Mucosa of stomach (tissue), 1 donor: ENCODE measurements around the gene GHRHR.

Experiments used
- H3K27me3 ChIP-seq: one replicate; pipeline ENCODE4 v1.7.0; 2013; ENCODE audit warnings: mild to moderate bottlenecking, low read length; ENCODE audit not compliant: control insufficient read depth, insufficient read depth
- H3K36me3 ChIP-seq: one replicate; pipeline ENCODE4 v1.7.0; 2013; ENCODE audit warnings: low read length; ENCODE audit not compliant: control insufficient read depth, insufficient read depth
- H3K4me1 ChIP-seq: one replicate; pipeline ENCODE4 v1.7.0; 2013; ENCODE audit warnings: mild to moderate bottlenecking, low read length; ENCODE audit not compliant: control insufficient read depth, insufficient read depth
- H3K4me3 ChIP-seq: one replicate; pipeline ENCODE4 v1.7.0; 2013; ENCODE audit warnings: low read length
- H3K9ac ChIP-seq: one replicate; pipeline ENCODE4 v1.7.0; 2013; ENCODE audit warnings: mild to moderate bottlenecking, low read length, moderate library complexity
- H3K9me3 ChIP-seq: one replicate; pipeline ENCODE4 v1.7.0; 2013; ENCODE audit warnings: mild to moderate bottlenecking, low read length, moderate library complexity; ENCODE audit not compliant: control insufficient read depth
- donor health status: Pancreatic carcinoma.

Gene GHRHR

DNA sequence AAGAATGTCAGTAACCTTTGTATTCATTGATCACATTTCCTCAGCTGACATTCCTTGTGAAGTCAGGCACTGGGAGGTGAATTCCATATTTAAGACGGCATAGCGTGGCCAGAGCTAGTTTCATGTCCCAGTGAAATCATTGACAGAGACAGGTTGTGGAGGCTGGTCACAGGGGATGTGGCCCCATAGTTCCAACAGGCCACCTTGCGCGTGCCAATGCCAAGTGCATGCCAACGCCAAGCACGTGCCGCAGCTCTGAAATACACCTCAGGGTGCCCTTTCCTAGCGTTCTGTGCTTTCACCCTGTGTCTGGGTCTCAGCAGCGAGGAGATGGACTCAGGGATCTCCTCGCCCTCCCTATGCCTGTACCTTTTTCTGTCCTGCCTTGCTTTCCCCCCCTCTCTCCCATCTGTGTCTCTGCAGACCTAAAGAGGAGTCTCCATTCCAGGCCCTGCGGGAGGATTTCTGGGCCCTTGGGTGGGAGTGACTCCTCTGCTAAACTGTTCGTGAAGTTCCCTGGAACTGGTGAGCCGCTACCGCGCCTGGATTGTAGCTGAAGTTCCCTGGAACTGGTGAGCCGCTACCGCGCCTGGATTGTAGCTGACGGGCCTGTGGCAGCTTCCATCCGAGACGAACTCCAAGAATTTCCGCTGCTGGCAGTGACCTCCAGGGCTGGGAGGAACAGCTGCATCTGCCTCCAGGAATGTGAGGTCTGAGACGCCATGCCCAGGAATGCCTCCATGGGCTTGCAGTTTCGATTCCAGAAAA lies 32.4 kb upstream of the GHRHR start:
- no peaks in the 10 kb centered on the region for H3K36me3 ChIP-seq
- peaks cover 4% of the 10 kb centered on the region for H3K9me3 ChIP-seq
- no peaks in the 10 kb centered on the region for H3K27me3 ChIP-seq
- no peak overlapping the region for H3K9ac ChIP-seq
- H3K4me3 ChIP-seq: no peak overlapping the region
- H3K4me1 ChIP-seq: no peaks in the 10 kb centered on the region

GRCh38 chr7:30931929-30932540 lies 31.7 kb upstream of the GHRHR start:
- no peak overlapping the region for H3K9ac ChIP-seq
- peaks cover 4% of the 10 kb centered on the region for H3K9me3 ChIP-seq
- H3K4me1 ChIP-seq: no peaks in the 10 kb centered on the region
- no peaks in the 10 kb centered on the region for H3K27me3 ChIP-seq
- H3K36me3 ChIP-seq: no peaks in the 10 kb centered on the region
- H3K4me3 ChIP-seq: no peak overlapping the region

GRCh38 chr7:30932562-30932961 lies 31.2 kb upstream of the GHRHR start:
- no peaks in the 10 kb centered on the region for H3K4me1 ChIP-seq
- no peak overlapping the region for H3K9ac ChIP-seq
- no peaks in the 10 kb centered on the region for H3K27me3 ChIP-seq
- no peaks in the 10 kb centered on the region for H3K36me3 ChIP-seq
- H3K9me3 ChIP-seq: no peaks in the 10 kb centered on the region
- no peak overlapping the region for H3K4me3 ChIP-seq

DNA sequence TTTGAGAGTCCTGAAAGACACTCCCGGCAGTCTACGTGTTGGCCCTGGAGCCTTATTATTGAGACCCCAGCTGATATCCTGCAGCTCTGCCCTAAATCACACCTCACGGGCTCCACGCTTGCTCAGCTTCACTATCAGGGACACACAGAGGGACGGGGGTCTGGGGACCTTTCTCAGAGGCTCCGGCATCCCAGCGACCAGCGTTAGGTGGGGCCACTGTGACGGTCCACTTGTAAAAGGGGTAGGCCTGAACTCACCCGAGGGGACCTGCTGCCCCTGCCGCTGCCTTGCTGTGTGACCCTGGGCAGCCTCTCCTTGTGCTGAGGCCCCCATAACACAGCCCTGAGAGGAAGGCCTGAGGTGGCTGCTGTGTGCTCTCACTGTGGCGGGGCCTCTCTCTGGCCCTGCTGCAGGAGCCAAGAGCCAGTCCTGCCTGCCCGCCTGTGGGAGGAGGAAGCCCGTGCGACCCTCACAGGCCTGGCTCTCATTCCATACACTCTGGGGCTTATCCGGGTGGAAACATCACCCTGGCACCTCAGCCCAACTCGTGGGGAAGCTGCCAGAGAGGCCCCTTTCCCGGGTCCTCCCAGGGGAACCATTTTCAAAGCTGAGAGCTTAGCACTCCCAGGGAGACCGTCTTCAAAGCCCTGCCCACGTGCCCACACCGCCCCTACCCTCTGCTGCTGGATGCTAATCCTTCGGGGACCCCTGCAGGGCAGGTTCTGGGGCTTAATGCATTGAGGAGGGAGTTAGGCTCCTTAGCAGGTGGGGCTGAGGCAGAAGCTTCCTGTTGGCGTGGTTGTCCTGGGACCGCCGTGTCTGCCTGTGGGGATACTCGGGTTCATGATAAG lies 30.4 kb upstream of the GHRHR start:
- Histone ChIP-seq H3K9ac (no peak overlapping the region), H3K4me3 (no peak overlapping the region), H3K4me1 (peaks cover 1% of the 10 kb centered on the region)

DNA sequence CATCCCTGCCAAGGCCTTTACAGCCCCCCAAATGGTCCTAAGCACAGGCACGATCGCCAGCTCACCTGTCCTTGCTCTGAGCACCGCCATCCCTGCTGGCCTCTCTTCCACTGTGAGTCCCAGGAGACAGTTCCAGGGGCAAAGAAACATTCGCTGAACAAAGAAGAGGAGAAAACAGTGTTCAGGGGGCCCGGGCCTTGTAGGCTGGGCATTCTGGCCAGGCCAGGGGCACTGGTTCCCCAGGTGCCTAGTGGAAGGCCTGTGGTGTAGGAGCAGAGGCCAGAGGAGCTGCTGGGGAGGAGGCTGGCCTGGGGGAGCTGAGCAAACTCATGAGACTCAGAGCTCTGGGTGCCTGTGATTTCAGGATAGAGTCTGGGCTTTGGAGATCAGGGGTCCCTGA lies 29.5 kb upstream of the GHRHR start:
- H3K36me3 ChIP-seq: no peaks in the 10 kb centered on the region
- H3K4me1 ChIP-seq: peaks cover 5% of the 10 kb centered on the region
- H3K9ac ChIP-seq: no peak overlapping the region
- H3K4me3 ChIP-seq: no peak overlapping the region
- peaks cover 2% of the 10 kb centered on the region for H3K27me3 ChIP-seq
- no peaks in the 10 kb centered on the region for H3K9me3 ChIP-seq

More for the DNA sequence above, 30.4 kb upstream of the GHRHR start:
- Histone ChIP-seq H3K27me3 (peaks cover 1% of the 10 kb centered on the region), H3K9me3 (no peaks in the 10 kb centered on the region), H3K36me3 (no peaks in the 10 kb centered on the region)

DNA sequence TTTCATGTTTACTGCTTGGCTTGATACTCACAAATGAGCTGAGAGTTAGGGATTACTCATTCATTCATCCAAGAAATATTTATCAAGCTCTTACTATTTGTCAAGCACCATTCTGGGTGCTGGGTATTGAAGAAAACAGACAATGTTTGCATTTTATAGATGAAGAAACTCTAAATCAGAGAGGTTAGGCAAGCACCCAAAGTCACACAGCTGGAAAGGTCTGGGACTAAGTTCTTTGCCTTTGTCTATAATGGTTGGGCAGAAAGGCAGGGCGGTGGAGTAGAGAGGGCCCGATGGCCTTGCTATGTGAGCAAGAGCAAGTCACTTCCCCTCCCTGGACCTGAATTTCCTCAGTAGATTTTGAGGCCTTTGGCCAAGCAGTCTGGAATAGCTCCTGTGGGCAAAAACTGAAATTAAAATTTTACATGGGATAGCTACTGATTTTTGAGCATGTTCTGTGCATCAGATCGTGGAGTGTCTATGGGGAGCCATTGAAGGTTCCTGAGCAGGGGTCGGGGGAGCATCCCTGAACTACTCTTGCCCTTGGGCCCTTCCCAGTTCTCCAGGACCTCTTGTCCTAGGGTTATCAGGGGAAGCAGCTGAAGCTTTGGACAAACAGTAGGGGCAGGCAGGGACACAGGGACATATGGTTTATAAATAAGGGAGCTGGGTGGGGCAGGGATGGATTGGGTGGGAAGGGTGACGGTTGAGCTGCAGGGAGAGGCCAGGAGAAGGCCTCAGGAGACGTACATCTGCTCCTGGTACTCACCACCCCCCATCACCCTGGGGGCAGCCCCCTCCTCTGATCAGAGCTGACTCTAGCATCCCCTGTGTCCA lies 28.8 kb upstream of the GHRHR start:
- H3K4me1 ChIP-seq: peaks cover 5% of the 10 kb centered on the region
- no peaks in the 10 kb centered on the region for H3K36me3 ChIP-seq
- peaks cover 2% of the 10 kb centered on the region for H3K27me3 ChIP-seq
- no peak overlapping the region for H3K4me3 ChIP-seq
- no peak overlapping the region for H3K9ac ChIP-seq
- H3K9me3 ChIP-seq: no peaks in the 10 kb centered on the region

DNA sequence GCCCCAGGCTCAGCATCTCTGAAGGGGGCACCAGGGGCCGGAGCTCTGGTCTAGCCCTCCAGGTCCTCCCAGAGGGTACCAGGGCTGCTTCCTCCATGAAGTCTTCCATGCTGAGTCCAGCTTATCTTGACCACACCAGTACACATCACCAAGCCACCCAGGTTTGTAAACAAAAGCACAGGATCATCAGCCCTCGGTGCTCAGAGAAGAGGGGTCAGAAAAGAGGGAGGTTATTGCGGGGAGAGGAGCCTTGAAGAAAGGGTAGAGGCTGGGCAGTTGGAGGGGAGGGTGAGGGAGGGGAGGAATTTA lies 28.2 kb upstream of the GHRHR start:
- no peaks in the 10 kb centered on the region for H3K36me3 ChIP-seq

DNA sequence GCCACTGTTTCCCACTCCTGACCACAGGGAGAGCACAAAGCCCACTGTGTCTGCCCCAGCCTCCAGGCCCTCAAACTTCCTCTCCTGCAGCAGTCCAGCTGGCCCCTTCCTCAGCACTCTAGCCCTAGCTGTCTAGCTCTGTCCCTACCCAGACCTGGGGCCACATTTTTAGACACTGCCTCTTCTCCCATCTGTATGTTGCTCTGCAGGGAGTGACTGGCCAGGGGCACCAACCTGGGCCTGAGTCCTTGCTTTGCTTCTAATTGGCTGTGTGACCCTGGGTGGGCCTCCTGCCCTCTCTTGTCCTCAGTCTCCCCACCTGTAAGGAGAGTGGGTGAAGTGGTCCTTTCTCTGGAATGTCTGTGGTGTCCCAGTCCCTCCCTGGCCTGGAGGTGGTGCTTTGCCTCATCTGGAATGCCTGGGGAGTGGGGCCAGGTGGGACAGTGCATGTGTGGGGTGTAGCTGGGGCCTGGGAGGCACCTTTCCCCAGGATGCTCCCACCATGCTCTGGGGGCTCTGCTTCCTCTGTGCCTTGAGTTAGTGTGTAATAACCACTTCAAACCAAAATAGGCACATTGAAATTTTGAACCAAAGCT lies 27.0 kb upstream of the GHRHR start:
- H3K4me3 ChIP-seq: no peak overlapping the region
- H3K9me3 ChIP-seq: no peaks in the 10 kb centered on the region
- H3K4me1 ChIP-seq: peaks cover 5% of the 10 kb centered on the region
- H3K36me3 ChIP-seq: no peaks in the 10 kb centered on the region
- H3K27me3 ChIP-seq: peaks cover 2% of the 10 kb centered on the region
- no peak overlapping the region for H3K9ac ChIP-seq

More for the DNA sequence above, 28.2 kb upstream of the GHRHR start:
- H3K9ac ChIP-seq: no peak overlapping the region
- no peak overlapping the region for H3K4me3 ChIP-seq
- no peaks in the 10 kb centered on the region for H3K9me3 ChIP-seq
- H3K4me1 ChIP-seq: peaks cover 5% of the 10 kb centered on the region
- H3K27me3 ChIP-seq: peaks cover 2% of the 10 kb centered on the region

- H3K4me1 ChIP-seq: peaks cover 5% of the 10 kb centered on the region
- H3K36me3 ChIP-seq: no peaks in the 10 kb centered on the region
- no peaks in the 10 kb centered on the region for H3K9me3 ChIP-seq
- no peak overlapping the region for H3K4me3 ChIP-seq
- H3K9ac ChIP-seq: no peak overlapping the region
- H3K27me3 ChIP-seq: peaks cover 2% of the 10 kb centered on the region
Measured at GRCh38 chr7:30937416-30937815, 26.3 kb upstream of the GHRHR start.

GRCh38 chr7:30938435-30939316 lies 25.1 kb upstream of the GHRHR start:
- Histone ChIP-seq H3K9me3 (no peaks in the 10 kb centered on the region), H3K4me3 (no peak overlapping the region), H3K4me1 (peaks cover 5% of the 10 kb centered on the region), H3K27me3 (peaks cover 2% of the 10 kb centered on the region), H3K9ac (no peak overlapping the region), H3K36me3 (no peaks in the 10 kb centered on the region)
